Stimulated activated CD8-positive, alpha-beta memory T cell treated with anti-CD3 and anti-CD28 coated beads, Interleukin-7, amount 100 ng/mL, for 1 hour (primary cell): ENCODE measurements around the gene ETV6.

Experiments
- DNase-seq, 2 donors: peaks; one replicate each; pipeline ENCODE4 v3.0.0-alpha.2; 2020; ENCODE audit warnings: low read depth in 2 of 2

Gene ETV6

GRCh38 chr12:11693601-11694000 is 44.1 kb downstream of the ETV6 start:
- DNase-seq = no peak

GRCh38 chr12:11694528-11694927 is 45.1 kb downstream of the ETV6 start:
- DNase-seq = no peak

GRCh38 chr12:11695321-11695720 is 45.8 kb downstream of the ETV6 start:
- no peak for DNase-seq

DNA sequence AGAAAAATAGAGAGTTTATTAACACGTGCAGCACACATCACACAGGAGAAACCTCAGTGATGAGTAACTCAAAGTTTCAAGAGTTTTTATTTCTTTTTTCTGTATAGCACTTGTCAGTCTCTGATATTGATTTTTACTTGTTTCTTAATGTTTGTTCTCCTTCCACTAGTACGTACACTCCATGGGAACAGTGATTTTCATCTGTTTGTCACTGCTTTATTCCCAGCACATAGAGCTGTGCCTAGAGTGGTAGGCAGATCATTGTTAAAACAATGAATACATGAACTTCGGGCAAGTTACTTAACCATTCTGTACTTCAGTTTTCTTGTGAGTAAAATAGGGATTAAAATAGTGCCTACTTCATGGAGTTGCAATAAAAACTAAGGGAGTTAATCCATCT is 46.6 kb downstream of the ETV6 start:
- no peak for DNase-seq

- DNase-seq = no peak
Measured at GRCh38 chr12:11697131-11697530, 47.7 kb downstream of the ETV6 start.

- DNase-seq = no peak
Measured at GRCh38 chr12:11697670-11698387, 48.4 kb downstream of the ETV6 start.

- DNase-seq = no peak
Measured at GRCh38 chr12:11698729-11699128, 49.3 kb downstream of the ETV6 start.

- DNase-seq = no peak
Measured at GRCh38 chr12:11701433-11701832, 52.0 kb downstream of the ETV6 start.

GRCh38 chr12:11702959-11703358 is 53.5 kb downstream of the ETV6 start:
- DNase-seq = no peak

- no peak for DNase-seq
Measured at GRCh38 chr12:11703378-11703777, 53.9 kb downstream of the ETV6 start.

- DNase-seq = no peak
Measured at GRCh38 chr12:11704089-11704488, 54.6 kb downstream of the ETV6 start.

- no peak for DNase-seq
Measured at GRCh38 chr12:11705010-11705409, 55.5 kb downstream of the ETV6 start.

DNA sequence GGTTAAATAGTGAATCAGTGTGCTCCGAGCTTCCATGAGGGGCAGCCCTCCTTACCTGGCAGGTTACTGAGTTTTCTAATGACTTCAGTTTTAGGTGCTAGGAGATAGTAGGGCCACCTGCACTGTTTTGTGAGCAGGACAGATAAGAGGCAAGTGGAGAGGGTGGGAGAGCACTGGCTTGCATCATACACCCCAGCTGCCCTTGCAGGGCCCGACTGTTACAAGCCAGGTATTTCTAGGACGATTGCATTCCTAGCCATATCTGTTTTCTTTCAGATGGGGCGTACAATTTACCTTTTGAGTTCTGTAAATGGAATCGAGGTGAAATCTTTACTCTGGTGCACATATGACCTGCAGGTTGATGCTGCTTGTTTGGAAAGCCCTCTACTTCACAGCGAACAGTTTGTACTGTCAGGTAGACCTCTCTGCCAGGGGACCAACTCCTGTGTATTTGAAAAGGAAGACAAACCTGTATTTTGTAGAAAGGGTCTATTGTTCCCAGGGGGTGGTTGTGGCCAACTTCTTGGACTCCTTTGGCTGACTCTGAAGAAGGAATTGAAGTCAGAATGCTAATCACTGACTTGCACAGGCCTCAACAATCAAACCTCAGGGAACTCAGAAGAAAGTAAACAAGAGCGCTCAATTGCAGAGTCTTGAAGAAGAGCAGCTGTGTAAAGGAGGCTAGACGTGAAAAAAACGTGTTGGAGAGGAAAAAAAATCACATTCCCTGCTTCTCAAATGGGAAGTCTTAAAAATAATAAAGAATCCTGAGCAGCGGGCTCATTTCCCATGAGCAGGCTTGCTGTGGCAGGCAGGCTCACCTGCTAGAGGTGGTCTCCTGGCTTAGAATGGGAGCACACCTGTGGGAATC is 57.3 kb downstream of the ETV6 start:
- no peak for DNase-seq

DNA sequence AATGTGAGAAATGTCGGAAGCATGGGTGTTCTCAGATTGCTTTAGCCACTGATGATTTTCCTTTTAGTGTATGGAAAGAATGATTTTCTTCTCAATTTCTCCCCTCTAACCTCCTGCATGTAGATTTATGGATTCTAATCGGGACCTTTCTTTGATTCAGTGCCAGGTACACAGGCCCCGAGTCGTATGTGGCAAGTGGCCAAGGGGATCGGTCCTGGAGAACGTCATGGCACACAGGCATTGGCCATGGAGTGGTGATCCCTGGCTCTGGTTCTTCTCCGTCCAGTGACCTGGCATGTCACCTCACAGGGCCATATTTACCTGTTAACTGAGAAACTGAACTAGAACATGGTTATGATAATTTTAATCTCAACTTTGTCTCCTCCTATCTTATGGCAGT is 58.1 kb downstream of the ETV6 start:
- DNase-seq = no peak

DNA sequence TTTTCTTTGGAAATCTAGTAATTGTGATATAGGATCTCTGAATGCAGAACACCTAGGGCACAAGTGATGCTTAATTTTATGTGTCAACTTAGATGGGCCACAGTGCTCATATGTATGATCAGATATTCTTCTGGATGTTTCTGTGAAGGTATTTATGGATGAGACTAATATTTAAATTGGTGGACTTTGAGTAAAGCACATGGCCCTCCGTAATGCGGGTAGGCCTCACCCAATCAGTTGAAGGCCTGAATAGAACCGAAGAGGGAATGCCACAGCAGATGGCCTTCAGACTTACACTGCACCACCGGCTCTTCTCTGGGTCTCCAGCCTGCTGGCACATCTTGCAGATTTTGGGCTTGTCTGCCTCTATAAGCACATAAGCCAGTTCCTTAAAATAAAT is 60.0 kb downstream of the ETV6 start:
- no peak for DNase-seq

DNA sequence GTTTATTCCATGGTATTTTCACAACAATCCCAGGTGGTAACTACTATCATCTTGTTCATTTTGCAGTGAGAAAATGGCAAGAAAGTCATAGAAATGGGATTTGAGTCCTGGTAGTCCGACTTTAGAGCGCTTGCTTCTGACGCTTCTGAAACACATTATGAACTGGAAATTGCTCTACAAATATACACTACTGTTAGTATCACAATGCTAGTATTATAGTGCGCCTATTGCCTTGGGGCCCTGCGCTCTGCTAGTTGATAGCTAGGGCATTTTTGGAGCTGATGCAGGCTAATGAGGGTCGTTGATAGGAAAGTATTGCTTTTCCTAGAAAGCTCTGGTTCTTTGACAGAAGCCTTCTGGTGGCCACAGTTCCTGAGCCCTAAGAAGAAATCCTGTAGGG is 61.0 kb downstream of the ETV6 start:
- no peak for DNase-seq

- DNase-seq = no peak
Measured at GRCh38 chr12:11710906-11711305, 61.4 kb downstream of the ETV6 start.

DNA sequence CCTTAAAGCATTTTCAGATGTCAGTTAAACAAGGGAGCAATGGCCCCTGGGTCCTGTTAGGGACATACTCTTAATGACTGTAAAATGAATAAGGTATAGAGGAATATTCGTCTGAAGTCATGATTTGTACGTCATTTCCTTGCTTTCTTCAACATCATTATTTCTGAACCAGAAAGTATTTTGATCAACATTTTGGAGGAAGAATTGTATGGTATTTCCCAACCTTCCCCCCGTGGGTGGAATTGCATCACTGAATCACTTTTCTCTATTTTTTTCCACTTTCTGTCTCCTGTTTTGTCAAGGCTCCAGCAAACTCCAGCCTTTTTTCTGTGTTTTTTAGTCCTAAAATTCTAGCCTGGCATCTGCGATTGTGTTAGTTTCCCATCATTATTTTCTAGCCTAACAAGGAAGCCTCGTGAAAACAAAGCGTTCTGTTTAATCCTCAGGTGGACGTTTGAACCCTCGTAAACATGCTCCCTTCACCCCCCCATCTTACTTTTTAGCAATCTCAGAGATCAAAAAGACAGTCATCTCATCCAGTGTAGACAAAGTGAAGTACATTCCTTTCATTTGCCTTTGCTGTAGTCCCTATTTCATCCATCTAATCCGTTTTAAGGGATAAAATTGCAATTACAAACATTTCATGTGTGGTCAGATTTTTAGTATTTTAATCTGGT is 62.3 kb downstream of the ETV6 start:
- DNase-seq = no peak

GRCh38 chr12:11712491-11712890 is 63.0 kb downstream of the ETV6 start:
- no peak for DNase-seq

- DNase-seq = no peak
Measured at GRCh38 chr12:11713202-11713601, 63.7 kb downstream of the ETV6 start.

GRCh38 chr12:11714626-11715025 is 65.2 kb downstream of the ETV6 start:
- DNase-seq = no peak

DNA sequence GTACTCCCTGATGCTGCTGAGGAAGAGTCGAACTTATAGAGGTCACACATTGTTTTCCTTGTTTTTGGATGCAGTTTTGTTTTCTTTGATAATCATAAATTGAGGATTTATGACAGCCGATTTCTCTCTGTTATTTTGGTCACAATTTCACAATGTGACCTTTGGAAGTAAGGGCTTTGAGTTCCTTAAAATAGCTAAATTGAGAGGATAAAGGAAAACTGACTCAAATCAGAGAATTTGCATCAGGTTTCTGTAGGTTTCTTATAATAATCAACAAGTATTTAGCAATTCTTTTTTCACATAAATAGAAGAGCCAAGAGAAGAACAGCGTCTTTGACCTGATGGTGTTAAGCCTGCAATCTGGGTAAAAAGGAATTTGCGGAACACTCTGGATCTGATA is 66.1 kb downstream of the ETV6 start:
- DNase-seq = no peak
